Vagina (tissue), 2 donors: ENCODE results near the gene ENTPD6. TPM values are rescaled to one million over a fixed set of nuclear protein-coding genes. Genes with fewer than 3 reads are reported as not detected.

ENCODE experiments used
- DNase-seq, 2 donors: peaks; one replicate each; pipeline ENCODE4 v3.0.0-alpha.2; 2017; ENCODE audit errors: extremely low spot score in 2 of 2
- H3K27ac ChIP-seq: fragments of 200-600 bp; sonication (generic); one replicate; pipeline ENCODE4 v1.5.1; 2019
- H3K27me3 ChIP-seq: fragments of 200-600 bp; sonication (generic); one replicate; pipeline ENCODE4 v1.5.1; 2019
- H3K36me3 ChIP-seq, 2 donors: fragments of 200-600 bp; sonication (generic); one replicate each; pipeline ENCODE4 v1.5.1; 2017 to 2019
- H3K4me1 ChIP-seq: fragments of 200-600 bp; sonication (generic); one replicate; pipeline ENCODE4 v1.5.1; 2019
- H3K4me3 ChIP-seq, 2 donors: fragments of 200-600 bp; sonication (generic); 1 replicate in 1 of 2; 2 replicates in 1 of 2; pipeline ENCODE4 v1.5.1; 2016 to 2019
- H3K9me3 ChIP-seq: fragments of 200-600 bp; sonication (generic); one replicate; pipeline ENCODE4 v1.5.1; 2019
- POLR2A ChIP-seq, 2 donors: fragments of 450-650 bp; IDR thresholded peaks; one replicate each; pipeline ENCODE4 v1.6.1; 2017; ENCODE audit warnings: antibody characterized with exemption in 2 of 2, mild to moderate bottlenecking in 2 of 2, moderate library complexity in 2 of 2
- POLR2AphosphoS5 ChIP-seq, 2 donors: sonication (generic); formaldehyde crosslinking; IDR thresholded peaks; one replicate each; pipeline ENCODE4 v1.9.0; 2017; ENCODE audit warnings: antibody characterized with exemption in 2 of 2, mild to moderate bottlenecking in 2 of 2, low read depth in 1 of 2; ENCODE audit not compliant: insufficient read depth in 1 of 2
- intact Hi-C: fragments of 100-400 bp; cut with DNase I; formaldehyde crosslinking; loops from one replicate; pipeline ENCODE4 v1.15.1; 2023
- total RNA-seq: library from RNA; depleted of rRNA; stranded (reverse); fragments of >200 nt; gene quantifications from one replicate; pipeline ENCODE4 v1.2.3, GENCODE V29; 2016
- TF ChIP-seq, protein P1 (sequence below), 3 experiments: fragments of 450-650 bp in 2 of 3; fragments of 200-600 bp in 1 of 3; sonication (generic) in 1 of 3; IDR thresholded peaks; one replicate each; pipeline ENCODE4 v1.5.1; 2017 to 2019; ENCODE audit warnings: antibody characterized with exemption in 3 of 3, mild to moderate bottlenecking in 2 of 3, moderate library complexity in 2 of 3

ENTPD6 gene
- total RNA-seq, 1 donor from 2014 or later, result 51.3 TPM

DNA sequence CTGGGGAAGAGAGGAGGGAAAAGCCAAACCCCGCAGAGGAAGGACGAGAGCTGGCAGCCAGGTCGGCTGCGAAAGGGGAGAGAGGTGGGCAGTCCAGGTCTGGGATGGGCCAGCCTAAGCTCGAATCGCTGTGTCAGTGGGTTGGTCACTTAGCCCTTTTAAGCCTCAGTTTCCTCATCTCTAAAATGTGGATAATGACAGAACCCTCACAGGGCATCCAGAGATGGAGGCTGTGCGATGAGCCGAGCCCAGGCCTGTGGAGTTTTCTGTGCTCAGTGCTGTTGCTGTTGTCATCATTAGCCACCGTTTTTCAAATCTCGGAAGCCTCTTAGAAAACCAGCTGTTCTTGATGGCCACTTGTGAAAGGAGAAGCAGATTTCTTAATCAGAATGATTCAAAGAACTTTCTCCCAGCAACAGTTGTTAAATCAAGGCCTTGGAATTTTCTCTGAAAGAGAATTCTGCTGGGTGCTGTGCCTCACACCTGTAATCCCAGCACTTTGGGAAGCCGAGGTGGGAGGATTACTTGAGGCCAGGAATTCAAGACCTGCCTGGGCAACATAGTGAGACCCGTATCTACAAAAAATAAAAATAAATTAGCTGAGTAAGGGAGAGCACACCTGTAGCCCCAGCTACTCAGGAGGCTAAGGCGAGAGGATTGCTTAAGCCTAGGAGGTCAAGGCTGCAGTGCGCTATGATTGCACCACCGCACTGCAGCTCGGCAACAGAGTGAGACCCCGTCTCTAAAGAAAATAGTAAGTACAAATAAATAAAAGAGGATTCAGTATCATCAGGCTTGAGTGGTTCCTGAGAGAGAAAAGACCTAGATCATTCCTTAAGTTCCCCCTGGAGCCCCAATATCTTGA lies 46.3 kb upstream of the ENTPD6 start:
- DNase-seq, result no peak
- no peaks in the 10 kb centered on the region for H3K27me3 ChIP-seq
- no peaks in the 10 kb centered on the region for H3K36me3 ChIP-seq
- intact Hi-C loops, result no loop called here
- no peak for TF ChIP-seq POLR2AphosphoS5 (IDR thresholded peaks at IDR 0.05; ENCODE audit: insufficient read depth in 1 of 2, low read depth in 1 of 2)
- TF ChIP-seq, protein P1, sequence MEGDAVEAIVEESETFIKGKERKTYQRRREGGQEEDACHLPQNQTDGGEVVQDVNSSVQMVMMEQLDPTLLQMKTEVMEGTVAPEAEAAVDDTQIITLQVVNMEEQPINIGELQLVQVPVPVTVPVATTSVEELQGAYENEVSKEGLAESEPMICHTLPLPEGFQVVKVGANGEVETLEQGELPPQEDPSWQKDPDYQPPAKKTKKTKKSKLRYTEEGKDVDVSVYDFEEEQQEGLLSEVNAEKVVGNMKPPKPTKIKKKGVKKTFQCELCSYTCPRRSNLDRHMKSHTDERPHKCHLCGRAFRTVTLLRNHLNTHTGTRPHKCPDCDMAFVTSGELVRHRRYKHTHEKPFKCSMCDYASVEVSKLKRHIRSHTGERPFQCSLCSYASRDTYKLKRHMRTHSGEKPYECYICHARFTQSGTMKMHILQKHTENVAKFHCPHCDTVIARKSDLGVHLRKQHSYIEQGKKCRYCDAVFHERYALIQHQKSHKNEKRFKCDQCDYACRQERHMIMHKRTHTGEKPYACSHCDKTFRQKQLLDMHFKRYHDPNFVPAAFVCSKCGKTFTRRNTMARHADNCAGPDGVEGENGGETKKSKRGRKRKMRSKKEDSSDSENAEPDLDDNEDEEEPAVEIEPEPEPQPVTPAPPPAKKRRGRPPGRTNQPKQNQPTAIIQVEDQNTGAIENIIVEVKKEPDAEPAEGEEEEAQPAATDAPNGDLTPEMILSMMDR (IDR thresholded peaks at IDR 0.05), result no peak
- peaks cover 11% of the 10 kb centered on the region for H3K4me1 ChIP-seq
- no peaks in the 10 kb centered on the region for H3K9me3 ChIP-seq
- H3K4me3 ChIP-seq, result peak overlapping the region in 1 of 2 donors; percentile 51
- H3K27ac ChIP-seq, result no peak overlapping the region

DNA sequence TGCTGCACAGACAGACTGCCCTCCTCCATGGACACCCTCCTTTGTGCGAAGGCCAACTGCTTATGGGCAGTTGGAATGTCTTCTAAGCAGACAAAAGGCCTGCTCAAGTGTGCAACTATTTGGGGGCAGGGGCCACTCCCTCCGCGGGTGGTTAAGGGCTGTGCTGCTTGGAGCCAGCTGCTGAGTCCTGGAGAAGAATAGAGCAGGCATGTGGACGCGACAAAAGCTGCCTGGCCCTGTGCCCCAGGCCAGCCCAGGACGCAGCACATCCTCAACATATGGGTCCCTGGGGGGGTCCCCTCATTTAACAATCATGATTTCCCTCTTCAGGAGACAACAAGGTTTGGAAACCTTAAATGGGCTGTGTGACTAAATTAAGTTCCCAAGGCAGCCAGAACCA lies 45.5 kb upstream of the ENTPD6 start:
- TF ChIP-seq POLR2AphosphoS5 (IDR thresholded peaks at IDR 0.05; ENCODE audit: insufficient read depth in 1 of 2, low read depth in 1 of 2), result no peak
- TF ChIP-seq, protein P1 (IDR thresholded peaks at IDR 0.05), result no peak
- TF ChIP-seq POLR2A (IDR thresholded peaks at IDR 0.05), result no peak
- DNase-seq, result no peak
- Histone ChIP-seq H3K27ac (no peak overlapping the region), H3K36me3 (no peaks in the 10 kb centered on the region), H3K4me1 (peaks cover 11% of the 10 kb centered on the region), H3K27me3 (no peaks in the 10 kb centered on the region), H3K9me3 (no peaks in the 10 kb centered on the region), H3K4me3 (no peak overlapping the region)
- intact Hi-C loops, result no loop called here

- H3K27ac ChIP-seq, result no peak overlapping the region
- intact Hi-C loops, result no loop called here
- no peaks in the 10 kb centered on the region for H3K9me3 ChIP-seq
- H3K36me3 ChIP-seq, result no peaks in the 10 kb centered on the region
- TF ChIP-seq, protein P1 (IDR thresholded peaks at IDR 0.05), result no peak
- no peak for TF ChIP-seq POLR2AphosphoS5 (IDR thresholded peaks at IDR 0.05; ENCODE audit: insufficient read depth in 1 of 2, low read depth in 1 of 2)
- no peak for TF ChIP-seq POLR2A (IDR thresholded peaks at IDR 0.05)
- no peaks in the 10 kb centered on the region for H3K27me3 ChIP-seq
- H3K4me1 ChIP-seq, result no peaks in the 10 kb centered on the region
- no peak overlapping the region for H3K4me3 ChIP-seq
- DNase-seq, result no peak
Observed at GRCh38 chr20:25158043-25158442, 37.5 kb upstream of the ENTPD6 start.

DNA sequence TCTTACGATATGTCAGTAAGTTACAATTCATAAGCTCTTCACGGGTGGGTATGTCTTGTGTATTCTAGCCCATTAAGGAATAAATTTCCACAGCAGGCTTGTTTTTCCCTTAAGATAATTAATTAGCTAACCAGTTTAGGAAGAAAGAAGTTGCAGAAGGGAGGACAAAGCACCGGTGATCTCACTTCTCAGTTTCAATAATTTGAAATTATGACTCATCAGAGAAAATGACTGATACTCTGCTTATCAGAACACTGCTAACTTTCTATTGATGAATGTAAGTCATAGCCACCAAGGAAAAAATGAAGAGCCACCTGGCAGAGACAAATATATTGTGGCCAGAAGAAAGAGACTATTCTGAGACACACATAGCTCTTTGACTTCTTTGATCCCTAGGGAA lies 35.0 kb upstream of the ENTPD6 start:
- Histone ChIP-seq H3K27ac (no peak overlapping the region), H3K4me3 (no peak overlapping the region), H3K9me3 (no peaks in the 10 kb centered on the region), H3K36me3 (no peaks in the 10 kb centered on the region), H3K27me3 (no peaks in the 10 kb centered on the region), H3K4me1 (no peaks in the 10 kb centered on the region)
- intact Hi-C loops, result no loop called here
- no peak for DNase-seq
- TF ChIP-seq, protein P1 (IDR thresholded peaks at IDR 0.05), result no peak
- no peak for TF ChIP-seq POLR2AphosphoS5 (IDR thresholded peaks at IDR 0.05; ENCODE audit: insufficient read depth in 1 of 2, low read depth in 1 of 2)
- no peak for TF ChIP-seq POLR2A (IDR thresholded peaks at IDR 0.05)

DNA sequence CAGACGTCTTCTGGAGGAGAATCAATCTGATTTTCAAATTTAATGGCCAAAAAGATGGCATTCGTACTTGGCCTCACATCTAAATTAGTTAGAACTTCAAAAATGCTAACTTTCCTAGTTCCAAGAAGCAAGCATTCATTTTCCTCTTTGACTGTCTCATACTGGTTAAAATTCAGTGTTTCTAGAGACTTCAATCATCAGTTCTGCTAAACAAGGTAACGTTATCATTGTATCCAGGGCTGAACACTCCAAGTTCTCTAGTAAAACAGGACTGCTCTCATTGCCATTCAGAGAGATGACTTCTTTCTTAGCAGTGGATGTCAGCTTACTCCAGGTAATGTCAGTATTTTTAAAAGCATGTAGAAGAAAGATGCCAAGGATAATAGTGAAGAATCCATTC lies 34.6 kb upstream of the ENTPD6 start:
- TF ChIP-seq POLR2AphosphoS5 (IDR thresholded peaks at IDR 0.05; ENCODE audit: insufficient read depth in 1 of 2, low read depth in 1 of 2), result no peak
- no peak for TF ChIP-seq POLR2A (IDR thresholded peaks at IDR 0.05)
- TF ChIP-seq, protein P1 (IDR thresholded peaks at IDR 0.05), result no peak
- no peaks in the 10 kb centered on the region for H3K27me3 ChIP-seq
- intact Hi-C loops, result no loop called here
- no peaks in the 10 kb centered on the region for H3K9me3 ChIP-seq
- H3K4me1 ChIP-seq, result no peaks in the 10 kb centered on the region
- H3K4me3 ChIP-seq, result no peak overlapping the region
- no peaks in the 10 kb centered on the region for H3K36me3 ChIP-seq
- DNase-seq, result no peak
- H3K27ac ChIP-seq, result no peak overlapping the region
